Pancreas (tissue), 10 donors: ENCODE measurements around the gene SLC22A31. TPM values are rescaled to one million over a fixed set of nuclear protein-coding genes. Genes with fewer than 3 reads are reported as not detected.

Experiments
- ATAC-seq, 4 donors: fragments of 200-7000 bp; cut with Tn5 transposase; one replicate each; pipeline versions ENCODE4 v1.8.0 to v1.9.1; 2020; ENCODE audit warnings: mild to moderate bottlenecking in 4 of 4, moderate library complexity in 4 of 4
- DNase-seq, 6 donors: peaks; one replicate each; pipeline ENCODE4 v3.0.0-alpha.2; 2020
- FAIRE-seq: peaks from 2 replicates; lab custom pipeline; 2012; peaks lifted over from hg19 to GRCh38; lab: Jason Lieb, UNC
- H3K27ac ChIP-seq, 4 donors: fragments of 200-600 bp; sonication (generic); 1 replicate in 3 of 4; 2 replicates in 1 of 4; pipeline versions ENCODE4 v1.5.0 to v1.8.0; 2020
- H3K27me3 ChIP-seq, 4 donors: fragments of 200-600 bp; one replicate each; pipeline ENCODE4 v1.8.0; 2021
- H3K36me3 ChIP-seq, 3 donors: fragments of 200-600 bp; sonication (generic) in 1 of 3; one replicate each; pipeline versions ENCODE4 v1.5.0 to v1.8.0; 2020 to 2021
- H3K4me1 ChIP-seq, 3 donors: fragments of 200-600 bp; one replicate each; pipeline ENCODE4 v1.8.0; 2021
- H3K4me3 ChIP-seq, 4 donors: fragments of 200-600 bp; sonication (generic) in 2 of 4; one replicate each; pipeline versions ENCODE4 v1.5.0 to v1.8.0; 2020 to 2021
- H3K9me3 ChIP-seq, 4 donors: fragments of 200-600 bp; one replicate each; pipeline ENCODE4 v1.8.0; 2021
- CTCF ChIP-seq, 4 donors: fragments of 200-600 bp; sonication (generic) in 3 of 4; IDR thresholded peaks; one replicate each; pipeline versions ENCODE4 v1.5.0 to v1.8.0; 2021; ENCODE audit warnings: antibody characterized with exemption in 4 of 4
- WGBS, 2 donors: extraction: QIAGEN DNeasy Blood & Tissue Kit; methylation state at CpG; one replicate each; pipeline ENCODE4 v1.1.7; 2013; 5-methylcytosine and 5-hydroxymethylcytosine counted together
- intact Hi-C, 3 donors: fragments of 100-400 bp; cut with DNase I; formaldehyde crosslinking; loops; one replicate each; pipeline versions ENCODE4 v1.11.1 to v1.14.2; 2022
- polyA plus RNA-seq, 2 donors: library from polyadenylated mRNA; stranded (reverse); fragments of 200-250 nt; gene quantifications; one replicate each; pipeline ENCODE4 v1.2.3, GENCODE V29; 2013
- total RNA-seq, 6 donors: library from RNA; stranded (reverse); fragmentation: NEBNext Ultra II Directional in 4 of 6; extraction: Animal tissue kit (Norgen Biotek cat#: 25700) in 4 of 6; gene quantifications; one replicate each; pipeline versions ENCODE4 v1.2.1 to v1.2.4, GENCODE V29; 2021 to 2023
- donor health status: healthy with polysubstance abuse.
- donor health status: DM: no; HTN: no; CAD: no; lungs with moderate emphysema.
- donor health status: DM: no; HTN: no; CAD: no.
- donor health status: control.
- donor health status: control.
- donor health status: Bipolar disorder and iron deficiency.
- donor health status: DM: yes; HTN: yes; CAD: no.
- donor health status: DM: no; HTN: no; CAD: no.
- donor health status: DM: no; HTN: no; CAD: no.
- donor health status: DM: yes; HTN: yes; CAD: no.

The SLC22A31 gene
- total and polyA plus RNA-seq, 8 donors = 0.37 to 131 (median 39.0) TPM

GRCh38 chr16:89172528-89173173 lies 27.7 kb downstream of the SLC22A31 start:
- intact Hi-C loops = loop anchor here in 1 of 3 donors (10.0 kb wide), 1 partner anchor 358 kb away; the partner anchor contains the start of gene APRT
- WGBS, 2 donors = 57 to 62% methylated on average over 13 of the region's 13 CpGs
- DNase-seq = peak in 2 of 6 donors; percentile 42 to 74
- Histone ChIP-seq H3K27ac (no peak overlapping the region), H3K4me1 (peaks cover 0 to 7% (median 4%) of the 10 kb centered on the region in 3 donors), H3K9me3 (no peaks in the 10 kb centered on the region), H3K4me3 (no peak overlapping the region), H3K27me3 (peaks cover 0 to 5% (median 0%) of the 10 kb centered on the region in 4 donors), H3K36me3 (no peaks in the 10 kb centered on the region)
- no peak for FAIRE-seq
- ATAC-seq = no peak
- TF ChIP-seq CTCF (IDR thresholded peaks at IDR 0.05) = no peak

- H3K36me3 ChIP-seq = no peaks in the 10 kb centered on the region
- H3K27me3 ChIP-seq = peaks cover 0 to 5% (median 0%) of the 10 kb centered on the region in 4 donors
- ATAC-seq (no peak), FAIRE-seq (no peak), DNase-seq (peak in 2 of 6 donors; percentile 58 to 84)
- intact Hi-C loops = loop anchor here in 1 of 3 donors (10.0 kb wide), 1 partner anchor 357 kb away; the partner anchor contains the start of gene APRT
- TF ChIP-seq CTCF (IDR thresholded peaks at IDR 0.05) = no peak
- WGBS, 2 donors = 83 to 88% methylated on average over 11 of the region's 11 CpGs
- H3K9me3 ChIP-seq = no peaks in the 10 kb centered on the region
- H3K4me3 ChIP-seq = no peak overlapping the region
- H3K27ac ChIP-seq = no peak overlapping the region
- H3K4me1 ChIP-seq = peaks cover 0 to 7% (median 4%) of the 10 kb centered on the region in 3 donors
Observed at GRCh38 chr16:89172171-89172527, 28.2 kb downstream of the SLC22A31 start.

GRCh38 chr16:89171216-89172170 lies 28.8 kb downstream of the SLC22A31 start, which contains the start of gene CDH15:
CDH15 (plus strand) TSS chr16:89171748; CDS start chr16:89171832, 84 bp downstream.
- no peaks in the 10 kb centered on the region for H3K36me3 ChIP-seq
- FAIRE-seq (no peak), DNase-seq (peak; percentile 95 to 99 (median 97)), ATAC-seq (peak; percentile 89 to 94 (median 92))
- H3K9me3 ChIP-seq = no peaks in the 10 kb centered on the region
- H3K4me1 ChIP-seq = peaks cover 0 to 7% (median 4%) of the 10 kb centered on the region in 3 donors
- peaks cover 0 to 5% (median 0%) of the 10 kb centered on the region in 4 donors for H3K27me3 ChIP-seq
- no peak within 1 kb of the TSS for H3K27ac ChIP-seq
- peak within 1 kb of the TSS in 2 of 4 donors; percentile 17 to 39 for H3K4me3 ChIP-seq
- intact Hi-C loops = loop anchor here in 1 of 3 donors (10.0 kb wide), 1 partner anchor 357 kb away; the partner anchor contains the start of gene APRT
- no peak for TF ChIP-seq CTCF (IDR thresholded peaks at IDR 0.05)
- 6% methylated on average over 50 to 74 of the region's 74 CpGs for WGBS, 2 donors

- FAIRE-seq = no peak
- TF ChIP-seq CTCF (IDR thresholded peaks at IDR 0.05) = no peak
- Histone ChIP-seq H3K27ac (no peak overlapping the region), H3K36me3 (no peaks in the 10 kb centered on the region), H3K27me3 (peaks cover 0 to 5% (median 0%) of the 10 kb centered on the region in 4 donors), H3K4me3 (peak overlapping the region in 2 of 4 donors; percentile 17 to 39), H3K9me3 (no peaks in the 10 kb centered on the region), H3K4me1 (peaks cover 0 to 7% (median 4%) of the 10 kb centered on the region in 3 donors)
- intact Hi-C loops = loop anchor here in 1 of 3 donors (10.0 kb wide), 1 partner anchor 356 kb away; the partner anchor contains the start of gene APRT
- ATAC-seq = peak; percentile 9 to 54 (median 16)
- DNase-seq = peak in 5 of 6 donors; percentile 64 to 90 (median 77)
- 4 to 9% methylated on average over 31 to 34 of the region's 34 CpGs for WGBS, 2 donors
Observed at GRCh38 chr16:89170346-89171215, 29.8 kb downstream of the SLC22A31 start.
